Endothelial cell of umbilical vein (primary cell): Measurements from ENCODE around the gene RFX2. TPM values are rescaled to one million over a fixed set of nuclear protein-coding genes. Genes with fewer than 3 reads are reported as not detected.
A peak's percentile ranks its signal among the peaks of the same experiment; 100 is the strongest.

Experiments used
- BruUV-seq: library from RNA; stranded (reverse); fragments of 400-500 nt; replicated peaks from 2 replicates; lab custom pipeline; 2021; lab: Mats Ljungman, UMichigan
- CTCF ChIA-PET: fragments of 300-600, 350-600 bp; sonication (Branson Sonifier 250); formaldehyde crosslinking; loops from one replicate; lab custom pipeline; 2021; ENCODE audit warnings: antibody characterized with exemption, inconsistent platforms; lab: Charles Lee
- POLR2A ChIA-PET: fragments of 300-600, 350-600 bp; sonication (Branson Sonifier 250); formaldehyde crosslinking; loops from one replicate; lab custom pipeline; 2021; ENCODE audit warnings: antibody characterized with exemption, inconsistent platforms; lab: Charles Lee
- DNase-seq: peaks from one replicate; pipeline ENCODE4 v3.0.0-alpha.2; 2011; ENCODE audit warnings: low read depth, low spot score
- FAIRE-seq: peaks from 2 replicates; lab custom pipeline; 2011; peaks lifted over from hg19 to GRCh38; lab: Jason Lieb, UNC
- H2AFZ ChIP-seq: 2 replicates; pipeline ENCODE4 v1.6.0; 2012; ENCODE audit warnings: low read depth, low read length, control low read depth, inconsistent platforms
- H3K27ac ChIP-seq: 2 replicates; pipeline ENCODE4 v1.5.1; 2011; ENCODE audit warnings: low read depth, mild to moderate bottlenecking, control low read depth, low read length, moderate library complexity; ENCODE audit not compliant: insufficient read depth
- H3K27me3 ChIP-seq, 2 experiments: 2 replicates each; pipeline versions ENCODE4 v1.6.0 to v1.6.1; 2011; ENCODE audit warnings: low read length in 2 of 2, mixed read lengths in 1 of 2; ENCODE audit not compliant: control insufficient read depth in 2 of 2, insufficient read depth in 2 of 2
- H3K36me3 ChIP-seq, 2 experiments: 2 replicates in 1 of 2; 3 replicates in 1 of 2; pipeline ENCODE4 v1.5.1; 2011; ENCODE audit warnings: low read length in 2 of 2, mild to moderate bottlenecking in 1 of 2, moderate library complexity in 1 of 2; ENCODE audit not compliant: control insufficient read depth in 2 of 2, insufficient read depth in 2 of 2; ENCODE audit errors: extremely low read depth in 1 of 2
- H3K4me1 ChIP-seq: 3 replicates; pipeline ENCODE4 v1.5.1; 2011; ENCODE audit warnings: mild to moderate bottlenecking, low read length; ENCODE audit not compliant: control insufficient read depth, insufficient read depth; ENCODE audit errors: extremely low read depth
- H3K4me2 ChIP-seq: 2 replicates; pipeline ENCODE4 v1.6.1; 2011; ENCODE audit warnings: low read length, control low read depth, mixed read lengths; ENCODE audit not compliant: insufficient read depth
- H3K4me3 ChIP-seq, 3 experiments: fragments of 200-600 bp in 1 of 3; sonication (generic), shearing (Covaris generic) in 1 of 3; replicated peaks in 1 of 3; 2 replicates each; pipeline ENCODE4 v1.5.1; 2011 to 2016; ENCODE audit warnings: control low read depth in 3 of 3, low read length in 3 of 3, mild to moderate bottlenecking in 2 of 3, inconsistent platforms in 1 of 3, low read depth in 1 of 3, moderate library complexity in 1 of 3; ENCODE audit not compliant: insufficient read depth in 1 of 3
- H3K79me2 ChIP-seq: 2 replicates; pipeline ENCODE4 v1.6.0; 2012; ENCODE audit warnings: low read length, inconsistent platforms; ENCODE audit not compliant: control insufficient read depth, insufficient read depth
- H3K9ac ChIP-seq: replicated peaks from 2 replicates; pipeline ENCODE3; 2011; ENCODE audit warnings: low read length, control low read depth; ENCODE audit not compliant: insufficient read depth; ENCODE audit errors: extremely low read depth
- H3K9me1 ChIP-seq: replicated peaks from 3 replicates; pipeline ENCODE4 v1.6.0; 2011; ENCODE audit warnings: mild to moderate bottlenecking, low read length; ENCODE audit not compliant: control insufficient read depth, insufficient read depth; ENCODE audit errors: extremely low read depth
- H3K9me3 ChIP-seq: replicated peaks from 2 replicates; pipeline ENCODE4 v1.5.1; 2012; ENCODE audit warnings: low read length, inconsistent platforms; ENCODE audit not compliant: control insufficient read depth, insufficient read depth
- H4K20me1 ChIP-seq: replicated peaks from 2 replicates; pipeline ENCODE3; 2011; ENCODE audit warnings: mild to moderate bottlenecking, low read length; ENCODE audit not compliant: control insufficient read depth, insufficient read depth; ENCODE audit errors: extremely low read depth
- CTCF ChIP-seq, 2 donors: IDR thresholded peaks; 1 replicate in 1 of 2; 2 replicates in 1 of 2; pipeline ENCODE4 v1.5.1; 2011; ENCODE audit warnings: low read length in 2 of 2, mild to moderate bottlenecking in 2 of 2, moderate library complexity in 2 of 2, control low read depth in 1 of 2, inconsistent platforms in 1 of 2, low read depth in 1 of 2; ENCODE audit not compliant: insufficient read depth in 1 of 2; ENCODE audit errors: extremely low read depth in 1 of 2
- EZH2 ChIP-seq: IDR thresholded peaks from 2 replicates; pipeline ENCODE4 v1.6.1; 2012; ENCODE audit warnings: borderline replicate concordance, low read depth, mild to moderate bottlenecking, moderate library complexity, low read length, inconsistent platforms; ENCODE audit not compliant: severe bottlenecking
- FOS ChIP-seq: IDR thresholded peaks from 2 replicates; pipeline ENCODE4 v1.6.1; 2011; ENCODE audit warnings: mild to moderate bottlenecking, low read length, moderate library complexity, borderline replicate concordance; ENCODE audit not compliant: insufficient read depth
- GATA2 ChIP-seq: IDR thresholded peaks from 2 replicates; pipeline ENCODE4 v1.7.0; 2011; ENCODE audit warnings: low read depth, mild to moderate bottlenecking, moderate library complexity, mixed read lengths, low read length; ENCODE audit not compliant: insufficient read length, insufficient read depth
- JUN ChIP-seq: IDR thresholded peaks from 2 replicates; pipeline ENCODE4 v1.6.1; 2011; ENCODE audit warnings: borderline replicate concordance, low read depth; ENCODE audit not compliant: insufficient read length, insufficient read depth
- MYC ChIP-seq: IDR thresholded peaks from one replicate; pipeline ENCODE4 v1.6.1; 2011; ENCODE audit warnings: mild to moderate bottlenecking, low read depth, low read length
- POLR2A ChIP-seq: IDR thresholded peaks from 2 replicates; pipeline ENCODE4 v1.6.1; 2012; ENCODE audit warnings: low read depth, mild to moderate bottlenecking, control low read depth, low read length
- POLR2AphosphoS5 ChIP-seq: IDR thresholded peaks from 2 replicates; pipeline ENCODE4 v1.6.1; 2012; ENCODE audit warnings: low read depth, mild to moderate bottlenecking, control low read depth, low read length, moderate library complexity; ENCODE audit not compliant: insufficient read depth
- dilution Hi-C: fragments of 300-500 bp; cut with MboI; formaldehyde crosslinking; loops from one replicate; pipeline ENCODE4 v1.15.0; 2019; ENCODE audit warnings: low sequenced_read_pairs; ENCODE audit not compliant: extremely low pct_ligation_motif_present
- intact Hi-C: fragments of 100-400 bp; cut with micrococcal nuclease; formaldehyde crosslinking; loops from one replicate; pipeline ENCODE4 v1.10.0; 2022
- polyA plus RNA-seq, 4 experiments: library from polyadenylated mRNA; depleted of rRNA in 3 of 4; stranded (reverse) in 3 of 4; unstranded in 1 of 4; fragments of >200 nt; gene quantifications; 2 replicates each; pipeline versions ENCODE4 v1.2.1 to v1.2.3, GENCODE V29; 2011 to 2012; ENCODE audit warnings: missing spikeins in 1 of 4
- total RNA-seq: library from RNA; stranded (reverse); gene quantifications from 2 replicates; pipeline ENCODE4 v1.2.3, GENCODE V29; 2021
- TF ChIP-seq, protein P1 (sequence below): IDR thresholded peaks from 2 replicates; pipeline ENCODE4 v1.6.1; 2011; ENCODE audit not compliant: insufficient read depth, insufficient read length

The RFX2 gene
- total and polyA plus RNA-seq, 2 donors (not counting 3 experiments of a cell fraction or from before 2014, with no cell fraction given), result 16.1 to 19.0 TPM

DNA sequence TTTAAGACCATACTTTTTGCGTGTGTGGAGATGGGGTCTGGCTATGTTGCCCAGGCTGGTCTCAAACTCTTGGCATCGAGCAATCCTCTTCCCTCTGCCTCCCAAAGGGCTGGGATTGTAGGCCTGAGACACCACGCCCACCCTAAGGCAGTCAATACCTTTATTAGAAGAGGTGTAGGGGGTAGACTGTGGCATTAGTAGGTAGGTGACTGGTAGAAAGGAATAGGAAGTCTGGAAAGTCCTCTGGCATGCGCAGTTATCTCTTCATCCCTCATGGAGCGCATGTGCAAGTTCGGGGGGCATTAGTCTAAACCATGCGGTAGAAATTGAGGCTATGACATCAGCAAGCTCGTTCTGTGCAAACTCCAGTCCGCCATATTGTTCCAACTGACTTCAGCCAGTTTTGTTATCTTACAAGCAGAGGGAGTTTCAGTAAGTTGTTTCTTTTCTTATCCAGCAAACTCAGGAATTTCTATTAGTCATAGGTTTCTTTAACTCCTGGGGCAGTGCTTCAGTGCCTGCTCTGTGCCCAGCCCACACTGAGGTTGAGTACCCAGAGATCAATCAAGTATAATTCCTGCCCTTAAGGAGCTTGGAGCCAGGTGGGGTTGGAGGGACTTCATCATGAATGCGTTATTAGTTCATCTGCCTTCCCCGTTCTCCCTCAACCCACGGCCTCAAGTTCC lies 125.1 kb downstream of the RFX2 start:
- intact Hi-C loops, result loop anchor here (10.0 kb wide), 1 partner anchor 180 kb away; the partner anchor contains the start of gene NRTN
- BruUV-seq, result no TSS peak
- Histone ChIP-seq H3K9me1 (no peaks in the 10 kb centered on the region), H2AFZ (peak overlapping the region; percentile 47), H4K20me1 (no peaks in the 10 kb centered on the region), H3K79me2 (no peaks in the 10 kb centered on the region), H3K4me2 (no peak overlapping the region), H3K4me3 (no peak overlapping the region), H3K9me3 (no peaks in the 10 kb centered on the region), H3K9ac (no peak overlapping the region), H3K27ac (no peak overlapping the region), H3K36me3 (no peaks in the 10 kb centered on the region), H3K27me3 (no peaks in the 10 kb centered on the region), H3K4me1 (peaks cover 17% of the 10 kb centered on the region)
- DNase-seq (peak; percentile 28), FAIRE-seq (peak; percentile 66)
- CTCF ChIA-PET, result interaction anchor here (0.6 to 8.5 kb wide), 11 partner anchors 15 to 368 kb away, joined by 3 to 304 read pairs (median 4); no protein-coding TSS in a partner anchor
- POLR2A ChIA-PET, result no interaction called here
- TF ChIP-seq JUN, result no peak
- no peak for TF ChIP-seq CTCF (IDR thresholded peaks at IDR 0.05; ENCODE audit: extremely low read depth in 1 of 2, insufficient read depth in 1 of 2, low read depth in 1 of 2, low read length in 2 of 2)
- TF ChIP-seq POLR2A, result no peak
- no peak for TF ChIP-seq MYC
- no peak for TF ChIP-seq FOS
- no peak for TF ChIP-seq EZH2
- no peak for TF ChIP-seq GATA2
- TF ChIP-seq, protein P1, sequence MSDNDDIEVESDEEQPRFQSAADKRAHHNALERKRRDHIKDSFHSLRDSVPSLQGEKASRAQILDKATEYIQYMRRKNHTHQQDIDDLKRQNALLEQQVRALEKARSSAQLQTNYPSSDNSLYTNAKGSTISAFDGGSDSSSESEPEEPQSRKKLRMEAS, result no peak
- TF ChIP-seq POLR2AphosphoS5, result no peak
- dilution Hi-C loops, result no loop called here
